Kidney (tissue), 14 donors: ENCODE results near the gene PRRC2A. TPM values are rescaled to one million over a fixed set of nuclear protein-coding genes. Genes with fewer than 3 reads are reported as not detected.

Source experiments
- DNase-seq, 5 donors: peaks; one replicate each; pipeline ENCODE4 v3.0.0-alpha.2; 2013 to 2020
- FAIRE-seq: peaks from 2 replicates; lab custom pipeline; 2012; peaks lifted over from hg19 to GRCh38; lab: Jason Lieb, UNC
- H3K27ac ChIP-seq, 2 donors: one replicate each; pipeline ENCODE4 v1.7.0; 2013; ENCODE audit warnings: low read depth in 2 of 2, low read length in 2 of 2, inconsistent platforms in 1 of 2
- H3K27me3 ChIP-seq: one replicate; pipeline ENCODE4 v1.7.1; 2013; ENCODE audit warnings: low read length, inconsistent platforms; ENCODE audit not compliant: control insufficient read depth, insufficient read depth
- H3K36me3 ChIP-seq, 3 donors: one replicate each; pipeline versions ENCODE4 v1.7.0 to v1.7.1; 2013; ENCODE audit warnings: low read length in 3 of 3, control low read depth in 1 of 3, inconsistent platforms in 1 of 3; ENCODE audit not compliant: insufficient read depth in 3 of 3, control insufficient read depth in 2 of 3
- H3K4me1 ChIP-seq, 3 donors: one replicate each; pipeline versions ENCODE4 v1.7.0 to v1.7.1; 2013; ENCODE audit warnings: low read length in 3 of 3, inconsistent platforms in 1 of 3, low read depth in 1 of 3; ENCODE audit not compliant: control insufficient read depth in 2 of 3, insufficient read depth in 2 of 3
- H3K4me3 ChIP-seq, 3 donors: one replicate each; pipeline versions ENCODE4 v1.7.0 to v1.8.1; 2013; ENCODE audit warnings: low read length in 3 of 3, control low read depth in 1 of 3, inconsistent platforms in 1 of 3
- H3K9ac ChIP-seq, 3 donors: one replicate each; pipeline versions ENCODE4 v1.7.0 to v1.7.1; 2013; ENCODE audit warnings: low read length in 3 of 3, control low read depth in 1 of 3, inconsistent platforms in 1 of 3
- H3K9me3 ChIP-seq, 3 donors: one replicate each; pipeline versions ENCODE4 v1.7.0 to v1.7.1; 2013; ENCODE audit warnings: low read length in 3 of 3, control low read depth in 1 of 3, inconsistent platforms in 1 of 3; ENCODE audit not compliant: control insufficient read depth in 2 of 3, insufficient read depth in 1 of 3
- intact Hi-C: fragments of 100-400 bp; cut with DNase I; formaldehyde crosslinking; loops from one replicate; pipeline ENCODE4 v1.11.1; 2022
- polyA plus RNA-seq: library from polyadenylated mRNA; stranded (reverse); fragments of 350-450 nt; fragmentation: Illumina TruSeq; extraction: RNeasy Lipid Tissue Mini Kit (QIAGEN cat#74804); gene quantifications from one replicate; pipeline ENCODE4 v1.2.3, GENCODE V29; 2014; ENCODE audit warnings: low read depth, low replicate concordance; ENCODE audit not compliant: insufficient read depth
- total RNA-seq: library from RNA; stranded (reverse); fragmentation: NEBNext Ultra II Directional; extraction: Animal tissue kit (Norgen Biotek cat#: 25700); gene quantifications from one replicate; pipeline ENCODE4 v1.2.1, GENCODE V29; 2021
- TF ChIP-seq, protein P1 (sequence below): IDR thresholded peaks from 3 replicates; pipeline ENCODE4 v1.5.1; 2012; ENCODE audit warnings: mild to moderate bottlenecking, moderate library complexity, borderline replicate concordance; ENCODE audit not compliant: insufficient read depth; ENCODE audit errors: extremely low read depth
- donor health status: control.
- donor health status: control.
- donor health status: control.
- donor health status: control.
- donor health status: control.
- donor health status: DM: yes; HTN: yes; CAD: no.
- donor health status: Normal renal cell carcinoma (clear cell type).

PRRC2A gene
- total and polyA plus RNA-seq, 2 donors from 2014 or later, result 84.6 to 159 TPM

DNA sequence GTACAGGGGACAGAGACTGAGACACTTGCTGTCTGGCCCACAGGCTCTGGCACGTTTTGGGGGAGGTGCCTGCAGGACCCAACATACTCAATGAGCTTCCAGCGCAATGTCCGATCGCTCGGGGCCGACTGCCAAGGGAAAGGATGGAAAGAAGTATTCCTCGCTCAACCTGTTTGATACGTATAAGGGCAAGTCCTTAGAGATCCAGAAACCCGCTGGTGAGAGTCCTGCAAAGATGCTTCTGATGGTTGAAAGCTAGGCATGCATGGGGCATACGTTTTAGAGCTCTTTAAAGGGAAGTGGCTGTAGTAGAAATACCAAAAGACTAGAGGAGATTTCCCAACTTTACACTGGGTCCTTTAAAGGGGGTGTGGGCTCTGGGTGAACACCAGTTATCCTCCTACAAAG is 2.2 kb downstream of the PRRC2A start:
- no peaks in the 10 kb centered on the region for H3K27me3 ChIP-seq
- DNase-seq, result no peak
- TF ChIP-seq, protein P1, sequence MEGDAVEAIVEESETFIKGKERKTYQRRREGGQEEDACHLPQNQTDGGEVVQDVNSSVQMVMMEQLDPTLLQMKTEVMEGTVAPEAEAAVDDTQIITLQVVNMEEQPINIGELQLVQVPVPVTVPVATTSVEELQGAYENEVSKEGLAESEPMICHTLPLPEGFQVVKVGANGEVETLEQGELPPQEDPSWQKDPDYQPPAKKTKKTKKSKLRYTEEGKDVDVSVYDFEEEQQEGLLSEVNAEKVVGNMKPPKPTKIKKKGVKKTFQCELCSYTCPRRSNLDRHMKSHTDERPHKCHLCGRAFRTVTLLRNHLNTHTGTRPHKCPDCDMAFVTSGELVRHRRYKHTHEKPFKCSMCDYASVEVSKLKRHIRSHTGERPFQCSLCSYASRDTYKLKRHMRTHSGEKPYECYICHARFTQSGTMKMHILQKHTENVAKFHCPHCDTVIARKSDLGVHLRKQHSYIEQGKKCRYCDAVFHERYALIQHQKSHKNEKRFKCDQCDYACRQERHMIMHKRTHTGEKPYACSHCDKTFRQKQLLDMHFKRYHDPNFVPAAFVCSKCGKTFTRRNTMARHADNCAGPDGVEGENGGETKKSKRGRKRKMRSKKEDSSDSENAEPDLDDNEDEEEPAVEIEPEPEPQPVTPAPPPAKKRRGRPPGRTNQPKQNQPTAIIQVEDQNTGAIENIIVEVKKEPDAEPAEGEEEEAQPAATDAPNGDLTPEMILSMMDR, result no peak
- peak overlapping the region in 1 of 3 donors; percentile 97 for H3K9ac ChIP-seq
- H3K4me3 ChIP-seq, result peak overlapping the region in 1 of 3 donors; percentile 85
- H3K27ac ChIP-seq, result no peak overlapping the region
- peaks cover 0 to 13% (median 4%) of the 10 kb centered on the region in 3 donors for H3K4me1 ChIP-seq
- no peak for FAIRE-seq
- intact Hi-C loops, result no loop called here
- H3K36me3 ChIP-seq, result peaks cover 22 to 42% (median 36%) of the 10 kb centered on the region in 3 donors
- no peaks in the 10 kb centered on the region for H3K9me3 ChIP-seq

- Histone ChIP-seq H3K4me1 (peaks cover 0 to 13% (median 4%) of the 10 kb centered on the region in 3 donors), H3K27ac (no peak overlapping the region), H3K9ac (no peak overlapping the region), H3K9me3 (no peaks in the 10 kb centered on the region), H3K36me3 (peaks cover 27 to 55% (median 41%) of the 10 kb centered on the region in 3 donors), H3K27me3 (no peaks in the 10 kb centered on the region), H3K4me3 (no peak overlapping the region)
- TF ChIP-seq, protein P1, result no peak
- FAIRE-seq (no peak), DNase-seq (no peak)
- intact Hi-C loops, result no loop called here
Observed at GRCh38 chr6:31624070-31624469, 3.6 kb downstream of the PRRC2A start.

- Histone ChIP-seq H3K4me3 (no peak overlapping the region), H3K36me3 (peaks cover 30 to 72% (median 51%) of the 10 kb centered on the region in 3 donors), H3K9me3 (no peaks in the 10 kb centered on the region), H3K9ac (no peak overlapping the region), H3K27me3 (no peaks in the 10 kb centered on the region), H3K27ac (no peak overlapping the region), H3K4me1 (peaks cover 0 to 8% (median 4%) of the 10 kb centered on the region in 3 donors)
- FAIRE-seq (no peak), DNase-seq (no peak)
- intact Hi-C loops, result no loop called here
- TF ChIP-seq, protein P1, result no peak
Observed at GRCh38 chr6:31626952-31627351, 6.4 kb downstream of the PRRC2A start.
